ENCODE data around the gene MYO1B.

DNA sequence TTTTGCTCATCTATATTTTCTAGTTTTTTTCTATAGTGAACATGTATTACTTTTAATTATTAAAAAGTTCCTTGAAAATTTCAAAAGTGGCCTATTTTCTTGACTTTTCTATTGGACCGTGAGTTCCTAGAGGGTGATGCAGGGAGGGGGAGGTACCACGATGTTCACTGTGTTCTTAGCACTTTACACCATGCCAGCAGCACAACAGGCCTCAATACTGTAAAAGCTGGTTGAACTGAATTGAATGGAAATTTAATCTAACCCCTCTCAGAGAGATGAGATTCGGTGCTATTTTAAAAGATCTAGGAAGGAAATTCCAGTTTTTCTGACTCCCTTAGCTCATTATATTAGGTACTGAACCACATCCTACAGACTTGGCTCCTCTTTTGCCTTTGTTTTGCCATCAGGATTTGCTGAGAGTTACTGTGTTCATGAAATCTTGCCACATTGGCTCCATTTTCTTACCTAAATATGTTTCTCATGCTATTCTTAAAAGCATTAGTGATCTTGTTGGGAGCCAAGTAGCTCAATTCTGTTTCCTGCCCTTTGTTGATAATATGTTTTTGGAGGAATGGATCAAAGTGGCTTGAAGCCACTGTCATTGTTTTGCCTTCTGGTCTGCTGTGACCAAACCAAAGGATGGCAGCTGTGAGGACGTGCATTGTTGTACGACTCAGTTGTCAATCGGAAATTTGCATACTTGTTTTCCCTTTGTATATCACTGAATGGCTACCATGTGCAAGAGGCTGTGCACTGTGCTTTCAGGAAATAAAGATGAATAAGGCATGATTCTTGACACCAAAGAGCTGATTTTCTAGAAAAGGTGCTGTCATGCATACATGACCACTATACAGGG is 25.3 kb downstream of the MYO1B start:
- TF ChIP-seq, protein P1, sequence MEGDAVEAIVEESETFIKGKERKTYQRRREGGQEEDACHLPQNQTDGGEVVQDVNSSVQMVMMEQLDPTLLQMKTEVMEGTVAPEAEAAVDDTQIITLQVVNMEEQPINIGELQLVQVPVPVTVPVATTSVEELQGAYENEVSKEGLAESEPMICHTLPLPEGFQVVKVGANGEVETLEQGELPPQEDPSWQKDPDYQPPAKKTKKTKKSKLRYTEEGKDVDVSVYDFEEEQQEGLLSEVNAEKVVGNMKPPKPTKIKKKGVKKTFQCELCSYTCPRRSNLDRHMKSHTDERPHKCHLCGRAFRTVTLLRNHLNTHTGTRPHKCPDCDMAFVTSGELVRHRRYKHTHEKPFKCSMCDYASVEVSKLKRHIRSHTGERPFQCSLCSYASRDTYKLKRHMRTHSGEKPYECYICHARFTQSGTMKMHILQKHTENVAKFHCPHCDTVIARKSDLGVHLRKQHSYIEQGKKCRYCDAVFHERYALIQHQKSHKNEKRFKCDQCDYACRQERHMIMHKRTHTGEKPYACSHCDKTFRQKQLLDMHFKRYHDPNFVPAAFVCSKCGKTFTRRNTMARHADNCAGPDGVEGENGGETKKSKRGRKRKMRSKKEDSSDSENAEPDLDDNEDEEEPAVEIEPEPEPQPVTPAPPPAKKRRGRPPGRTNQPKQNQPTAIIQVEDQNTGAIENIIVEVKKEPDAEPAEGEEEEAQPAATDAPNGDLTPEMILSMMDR (conservative IDR thresholded peaks at IDR 0.05): no peak
- no peak for TF ChIP-seq ZFX (IDR thresholded peaks at IDR 0.05)
